BE2C (cell line): ENCODE results near the gene MAP2K7.
A peak's percentile ranks its signal among the peaks of the same experiment; 100 is the strongest.
"Not testable (repeated sequence)": the region's sequence is repeated elsewhere in the genome, so short reads cannot be mapped to it uniquely, and the experiment has no call there.

Experiments used
- DNase-seq: peaks from one replicate; pipeline ENCODE4 v3.0.0-alpha.2; 2020
- H3K27me3 ChIP-seq: fragments of 250-450 bp; sonication (Bioruptor Pico); 2 replicates; pipeline ENCODE4 v1.5.1; 2020; ENCODE audit warnings: mild to moderate bottlenecking
- H3K36me3 ChIP-seq: fragments of 250-450 bp; sonication (Bioruptor Pico); 2 replicates; pipeline ENCODE4 v1.5.1; 2020; ENCODE audit warnings: mild to moderate bottlenecking
- H3K4me1 ChIP-seq: fragments of 250-450 bp; sonication (Bioruptor Pico); 2 replicates; pipeline ENCODE4 v1.5.1; 2020
- H3K4me3 ChIP-seq: 2 replicates; pipeline ENCODE4 v1.5.1; 2011; ENCODE audit warnings: low read depth, low read length
- H3K9me3 ChIP-seq: fragments of 250-450 bp; sonication (Bioruptor Pico); 2 replicates; pipeline ENCODE4 v1.5.1; 2020
- CTCF ChIP-seq: IDR thresholded peaks from 2 replicates; pipeline ENCODE4 v1.5.1; 2012; ENCODE audit warnings: mild to moderate bottlenecking, low read depth, low read length

Gene MAP2K7

GRCh38 chr19:7888145-7888825, 15.4 kb upstream of the MAP2K7 start, which contains the start of gene LRRC8E:
Gene LRRC8E, plus strand, starts transcription at chr19:7888510. Its CDS starts 7,094 bp downstream, at chr19:7895604.
- H3K4me3 ChIP-seq: peak within 1 kb of the TSS; percentile 20; the same call in 1 of the 2 replicates
- H3K27me3 ChIP-seq: peaks cover 4% of the 10 kb centered on the region; the same call in 1 of the 2 replicates
- H3K4me1 ChIP-seq: no peaks in the 10 kb centered on the region
- DNase-seq: peak; percentile 78
- no peak for TF ChIP-seq CTCF
- no peaks in the 10 kb centered on the region for H3K9me3 ChIP-seq
- H3K36me3 ChIP-seq: no peaks in the 10 kb centered on the region

GRCh38 chr19:7888826-7889217, 14.9 kb upstream of the MAP2K7 start:
- Histone ChIP-seq H3K27me3 (peaks cover 4% of the 10 kb centered on the region; the same call in 1 of the 2 replicates), H3K4me3 (no peak overlapping the region), H3K36me3 (no peaks in the 10 kb centered on the region), H3K9me3 (no peaks in the 10 kb centered on the region), H3K4me1 (no peaks in the 10 kb centered on the region)
- no peak for TF ChIP-seq CTCF
- no peak for DNase-seq

GRCh38 chr19:7893362-7894101, 10.1 kb upstream of the MAP2K7 start:
- H3K4me1 ChIP-seq, H3K36me3 ChIP-seq, H3K9me3 ChIP-seq, H3K4me3 ChIP-seq, DNase-seq, H3K27me3 ChIP-seq: not testable (repeated sequence)

GRCh38 chr19:7894612-7895309, 8.9 kb upstream of the MAP2K7 start:
- Histone ChIP-seq H3K27me3 (no peaks in the 10 kb centered on the region), H3K4me3 (no peak overlapping the region), H3K9me3 (no peaks in the 10 kb centered on the region), H3K36me3 (no peaks in the 10 kb centered on the region), H3K4me1 (no peaks in the 10 kb centered on the region)
- no peak for DNase-seq
- no peak for TF ChIP-seq CTCF

- Histone ChIP-seq H3K9me3 (no peaks in the 10 kb centered on the region), H3K36me3 (no peaks in the 10 kb centered on the region), H3K4me3 (no peak overlapping the region), H3K4me1 (no peaks in the 10 kb centered on the region), H3K27me3 (no peaks in the 10 kb centered on the region)
- no peak for DNase-seq
- TF ChIP-seq CTCF: no peak
Observed at GRCh38 chr19:7895565-7895964, 8.1 kb upstream of the MAP2K7 start.

GRCh38 chr19:7897292-7897691, 6.4 kb upstream of the MAP2K7 start:
- Histone ChIP-seq H3K27me3 (no peaks in the 10 kb centered on the region), H3K4me3 (no peak overlapping the region), H3K9me3 (no peaks in the 10 kb centered on the region), H3K36me3 (no peaks in the 10 kb centered on the region), H3K4me1 (no peaks in the 10 kb centered on the region)
- TF ChIP-seq CTCF: no peak
- DNase-seq: no peak
